Tibial artery (tissue), 4 donors: ENCODE data around the gene PARD3B.

ENCODE experiments used
- DNase-seq, 2 donors: peaks; one replicate each; pipeline ENCODE4 v3.0.0-alpha.2; 2019
- H3K27ac ChIP-seq, 2 donors: fragments of 200-600 bp; sonication (generic) in 1 of 2; 1 replicate in 1 of 2; 2 replicates in 1 of 2; pipeline ENCODE4 v1.5.1; 2018 to 2019; ENCODE audit warnings: mild to moderate bottlenecking in 1 of 2
- H3K27me3 ChIP-seq, 2 donors: fragments of 200-600 bp; sonication (generic) in 1 of 2; one replicate each; pipeline versions ENCODE4 v1.5.1 to v1.6.0; 2016 to 2019
- H3K36me3 ChIP-seq, 3 donors: fragments of 200-600 bp; sonication (generic) in 2 of 3; one replicate each; pipeline ENCODE4 v1.5.1; 2016 to 2019; ENCODE audit warnings: mild to moderate bottlenecking in 2 of 3
- H3K4me1 ChIP-seq, 4 donors: fragments of 200-600 bp; sonication (generic) in 2 of 4; 1 replicate in 3 of 4; 2 replicates in 1 of 4; pipeline ENCODE4 v1.5.1; 2016 to 2019
- H3K4me3 ChIP-seq, 2 donors: fragments of 200-600 bp; sonication (generic) in 1 of 2; 1 replicate in 1 of 2; 2 replicates in 1 of 2; pipeline ENCODE4 v1.5.1; 2018 to 2019; ENCODE audit warnings: mild to moderate bottlenecking in 2 of 2
- H3K9me3 ChIP-seq, 3 donors: fragments of 200-600 bp; sonication (generic) in 1 of 3; one replicate each; pipeline ENCODE4 v1.5.1; 2016 to 2019
- CTCF ChIP-seq, 2 experiments: fragments of 200-600 bp in 1 of 2; fragments of 450-650 bp in 1 of 2; IDR thresholded peaks; one replicate each; pipeline ENCODE4 v1.5.1; 2017 to 2019; ENCODE audit warnings: antibody characterized with exemption in 2 of 2, mild to moderate bottlenecking in 1 of 2, moderate library complexity in 1 of 2
- intact Hi-C: fragments of 100-400 bp; cut with DNase I; formaldehyde crosslinking; loops from one replicate; pipeline ENCODE4 v1.15.0; 2023; ENCODE audit warnings: low total_unique reads

Gene PARD3B

GRCh38 chr2:205543262-205543843 lies 998.1 kb downstream of the PARD3B start:
- no peak overlapping the region for H3K4me3 ChIP-seq
- no peaks in the 10 kb centered on the region for H3K27me3 ChIP-seq
- no peaks in the 10 kb centered on the region for H3K9me3 ChIP-seq
- intact Hi-C loops: no loop called here
- H3K36me3 ChIP-seq: no peaks in the 10 kb centered on the region
- no peak for DNase-seq
- TF ChIP-seq CTCF (IDR thresholded peaks at IDR 0.05): no peak
- H3K27ac ChIP-seq: no peak overlapping the region
- H3K4me1 ChIP-seq: peaks cover 0 to 5% (median 0%) of the 10 kb centered on the region in 4 donors

GRCh38 chr2:205543937-205544702 lies 998.8 kb downstream of the PARD3B start:
- Histone ChIP-seq H3K4me1 (peaks cover 0 to 5% (median 0%) of the 10 kb centered on the region in 4 donors), H3K4me3 (no peak overlapping the region), H3K27ac (no peak overlapping the region), H3K9me3 (no peaks in the 10 kb centered on the region), H3K36me3 (no peaks in the 10 kb centered on the region), H3K27me3 (no peaks in the 10 kb centered on the region)
- no peak for DNase-seq
- intact Hi-C loops: no loop called here
- TF ChIP-seq CTCF (IDR thresholded peaks at IDR 0.05): no peak

GRCh38 chr2:205545971-205546816 lies 1000.9 kb downstream of the PARD3B start:
- peaks cover 0 to 5% (median 0%) of the 10 kb centered on the region in 4 donors for H3K4me1 ChIP-seq
- intact Hi-C loops: no loop called here
- H3K36me3 ChIP-seq: no peaks in the 10 kb centered on the region
- H3K27me3 ChIP-seq: no peaks in the 10 kb centered on the region
- H3K9me3 ChIP-seq: no peaks in the 10 kb centered on the region
- no peak overlapping the region for H3K27ac ChIP-seq
- TF ChIP-seq CTCF (IDR thresholded peaks at IDR 0.05): no peak
- no peak overlapping the region for H3K4me3 ChIP-seq
- DNase-seq: no peak

GRCh38 chr2:205555566-205556230 lies 1010.4 kb downstream of the PARD3B start:
- H3K4me3 ChIP-seq: no peak overlapping the region
- TF ChIP-seq CTCF (IDR thresholded peaks at IDR 0.05): no peak
- no peaks in the 10 kb centered on the region for H3K27me3 ChIP-seq
- intact Hi-C loops: no loop called here
- H3K9me3 ChIP-seq: no peaks in the 10 kb centered on the region
- DNase-seq: no peak
- H3K27ac ChIP-seq: no peak overlapping the region
- H3K36me3 ChIP-seq: no peaks in the 10 kb centered on the region
- H3K4me1 ChIP-seq: no peaks in the 10 kb centered on the region

GRCh38 chr2:205556357-205556756 lies 1011.1 kb downstream of the PARD3B start:
- no peaks in the 10 kb centered on the region for H3K9me3 ChIP-seq
- intact Hi-C loops: no loop called here
- no peak for TF ChIP-seq CTCF (IDR thresholded peaks at IDR 0.05)
- no peaks in the 10 kb centered on the region for H3K4me1 ChIP-seq
- no peaks in the 10 kb centered on the region for H3K27me3 ChIP-seq
- no peaks in the 10 kb centered on the region for H3K36me3 ChIP-seq
- no peak for DNase-seq
- no peak overlapping the region for H3K4me3 ChIP-seq
- H3K27ac ChIP-seq: no peak overlapping the region
